Measurements from ENCODE around the gene TAF11L6.
"Not testable (repeated sequence)": the region's sequence is repeated elsewhere in the genome, so short reads cannot be mapped to it uniquely, and the experiment has no call there.

The TAF11L6 gene

GRCh38 chr5:17519508-17519907 is 9.0 kb upstream of the TAF11L6 start:
- H3K4me1 ChIP-seq (ENCODE audit: control insufficient read depth in 1 of 2, insufficient read depth in 2 of 2, low read length in 2 of 2); H3K27me3 ChIP-seq (ENCODE audit: low read depth, low read length); H3K9me3 ChIP-seq (ENCODE audit: control insufficient read depth in 1 of 2, low read length in 2 of 2); H3K36me3 ChIP-seq (ENCODE audit: control insufficient read depth in 1 of 2, insufficient read depth in 2 of 2, low read length in 2 of 2); H3K4me3 ChIP-seq (ENCODE audit: low read depth in 1 of 2, low read length in 2 of 2); H3K27ac ChIP-seq (ENCODE audit: low read length): not testable (repeated sequence)

- H3K4me3 ChIP-seq (ENCODE audit: low read depth in 1 of 2, low read length in 2 of 2); H3K27ac ChIP-seq (ENCODE audit: low read length); H3K27me3 ChIP-seq (ENCODE audit: low read depth, low read length); H3K4me1 ChIP-seq (ENCODE audit: control insufficient read depth in 1 of 2, insufficient read depth in 2 of 2, low read length in 2 of 2); H3K9me3 ChIP-seq (ENCODE audit: control insufficient read depth in 1 of 2, low read length in 2 of 2); H3K36me3 ChIP-seq (ENCODE audit: control insufficient read depth in 1 of 2, insufficient read depth in 2 of 2, low read length in 2 of 2): not testable (repeated sequence)
Observed at GRCh38 chr5:17521501-17521900, 7.0 kb upstream of the TAF11L6 start, which contains the start of gene TAF11L4. TSS of gene TAF11L4 (plus strand) at chr5:17521801.

GRCh38 chr5:17524935-17525334 is 3.5 kb upstream of the TAF11L6 start, which contains the start of gene TAF11L5:
TSS of gene TAF11L5 (plus strand) at chr5:17525235.
- H3K4me3 ChIP-seq (ENCODE audit: low read depth in 1 of 2, low read length in 2 of 2); H3K4me1 ChIP-seq (ENCODE audit: control insufficient read depth in 1 of 2, insufficient read depth in 2 of 2, low read length in 2 of 2); H3K36me3 ChIP-seq (ENCODE audit: control insufficient read depth in 1 of 2, insufficient read depth in 2 of 2, low read length in 2 of 2); H3K27ac ChIP-seq (ENCODE audit: low read length); H3K9me3 ChIP-seq (ENCODE audit: control insufficient read depth in 1 of 2, low read length in 2 of 2); H3K27me3 ChIP-seq (ENCODE audit: low read depth, low read length): not testable (repeated sequence)

- not testable (repeated sequence) for H3K36me3 ChIP-seq (ENCODE audit: control insufficient read depth in 1 of 2, insufficient read depth in 2 of 2, low read length in 2 of 2); H3K4me1 ChIP-seq (ENCODE audit: control insufficient read depth in 1 of 2, insufficient read depth in 2 of 2, low read length in 2 of 2); H3K27me3 ChIP-seq (ENCODE audit: low read depth, low read length); H3K4me3 ChIP-seq (ENCODE audit: low read depth in 1 of 2, low read length in 2 of 2); H3K9me3 ChIP-seq (ENCODE audit: control insufficient read depth in 1 of 2, low read length in 2 of 2); H3K27ac ChIP-seq (ENCODE audit: low read length)
Observed at GRCh38 chr5:17526504-17526903, 2.0 kb upstream of the TAF11L6 start.
